Measurements from ENCODE around the gene SH3GL3.

GRCh38 chr15:83446417-83446816 is 724 bp upstream of the SH3GL3 start:
- no peak for TF ChIP-seq CTCF (IDR thresholded peaks at IDR 0.05)
- TF ChIP-seq POLR2A (IDR thresholded peaks at IDR 0.05) = no peak

Measured in lower leg skin (tissue), 3 donors.